KMS-11 (cell line): ENCODE measurements around the gene CSNK1D.

ENCODE experiments used
- H2AFZ ChIP-seq: fragments of 200-600 bp; sonication (generic); 2 replicates; pipeline ENCODE4 v1.6.1; 2016; ENCODE audit warnings: antibody characterized with exemption, mixed run types, low read depth
- H3K27ac ChIP-seq: fragments of 200-600 bp; sonication (generic); 2 replicates; pipeline ENCODE4 v1.6.1; 2016; ENCODE audit warnings: mild to moderate bottlenecking, mixed run types
- H3K27me3 ChIP-seq: fragments of 200-600 bp; sonication (generic); 2 replicates; pipeline ENCODE4 v1.6.1; 2017; ENCODE audit warnings: mild to moderate bottlenecking, low read depth, mixed run types, moderate library complexity; ENCODE audit not compliant: insufficient read depth
- H3K36me3 ChIP-seq: fragments of 200-600 bp; sonication (generic); 2 replicates; pipeline ENCODE4 v1.6.1; 2017; ENCODE audit warnings: mild to moderate bottlenecking, mixed run types; ENCODE audit not compliant: insufficient read depth
- H3K4me1 ChIP-seq: fragments of 200-600 bp; sonication (generic); 2 replicates; pipeline ENCODE4 v1.6.1; 2016; ENCODE audit warnings: mild to moderate bottlenecking, low read depth, mixed run types; ENCODE audit not compliant: poor library complexity, severe bottlenecking
- H3K4me2 ChIP-seq: fragments of 200-600 bp; sonication (generic); 2 replicates; pipeline ENCODE4 v1.7.0; 2016; ENCODE audit warnings: mild to moderate bottlenecking, mixed run types
- H3K4me3 ChIP-seq: fragments of 200-600 bp; sonication (generic); IDR thresholded peaks from 2 replicates; pipeline ENCODE4 v1.6.1; 2017; ENCODE audit warnings: low read depth, low read length, mixed read lengths; ENCODE audit not compliant: insufficient read depth
- H3K79me2 ChIP-seq: fragments of 200-600 bp; sonication (generic); 2 replicates; pipeline ENCODE4 v1.6.1; 2016; ENCODE audit warnings: low read depth, mixed run types; ENCODE audit not compliant: insufficient read depth
- H3K9ac ChIP-seq: fragments of 200-600 bp; sonication (generic); 2 replicates; pipeline ENCODE4 v1.6.1; 2016; ENCODE audit warnings: mild to moderate bottlenecking, mixed run types
- H4K20me1 ChIP-seq: fragments of 200-600 bp; sonication (generic); 2 replicates; pipeline ENCODE4 v1.6.1; 2016; ENCODE audit warnings: mild to moderate bottlenecking, mixed run types; ENCODE audit not compliant: insufficient read depth
- CTCF ChIP-seq: fragments of 200-600 bp; sonication (generic); conservative IDR thresholded peaks from 2 replicates; pipeline ENCODE4 v1.6.1; 2017; ENCODE audit warnings: low read depth, mild to moderate bottlenecking, antibody characterized with exemption, low read length, moderate library complexity, mixed read lengths

Gene CSNK1D

GRCh38 chr17:82278308-82278707, 4.8 kb upstream of the CSNK1D start:
- Histone ChIP-seq H3K79me2 (no peaks in the 10 kb centered on the region), H2AFZ (no peak overlapping the region), H3K4me1 (peaks cover 52% of the 10 kb centered on the region), H3K27me3 (no peaks in the 10 kb centered on the region), H3K36me3 (no peaks in the 10 kb centered on the region), H3K9ac (no peak overlapping the region; the same call in 1 of the 2 replicates), H3K4me3 (no peak overlapping the region), H3K27ac (no peak overlapping the region), H3K4me2 (peak overlapping the region; percentile 82; the same call in 1 of the 2 replicates), H4K20me1 (no peaks in the 10 kb centered on the region)
- TF ChIP-seq CTCF: no peak

GRCh38 chr17:82277851-82278250, 4.4 kb upstream of the CSNK1D start:
- Histone ChIP-seq H3K4me2 (peak overlapping the region; percentile 82), H3K4me3 (no peak overlapping the region), H2AFZ (no peak overlapping the region), H3K27ac (peak overlapping the region; percentile 63), H3K27me3 (no peaks in the 10 kb centered on the region), H4K20me1 (no peaks in the 10 kb centered on the region), H3K79me2 (no peaks in the 10 kb centered on the region), H3K36me3 (no peaks in the 10 kb centered on the region), H3K9ac (no peak overlapping the region; the same call in 1 of the 2 replicates), H3K4me1 (peaks cover 52% of the 10 kb centered on the region)
- no peak for TF ChIP-seq CTCF

GRCh38 chr17:82276938-82277337, 3.4 kb upstream of the CSNK1D start:
- no peak for TF ChIP-seq CTCF
- 0 out of 2 replicates have a peak overlapping the region, but pooled peaks have one; percentile 0 for H2AFZ ChIP-seq
- H3K4me2 ChIP-seq: peak overlapping the region; percentile 82
- peaks cover 6% of the 10 kb centered on the region; the same call in 1 of the 2 replicates for H4K20me1 ChIP-seq
- H3K4me3 ChIP-seq: no peak overlapping the region
- peak overlapping the region; percentile 25; the same call in 1 of the 2 replicates for H3K9ac ChIP-seq
- H3K4me1 ChIP-seq: peaks cover 59% of the 10 kb centered on the region
- no peaks in the 10 kb centered on the region for H3K27me3 ChIP-seq
- H3K27ac ChIP-seq: peak overlapping the region; percentile 63
- H3K36me3 ChIP-seq: no peaks in the 10 kb centered on the region; the same call in 1 of the 2 replicates
- H3K79me2 ChIP-seq: peaks cover 7% of the 10 kb centered on the region

GRCh38 chr17:82275326-82275725, 1.8 kb upstream of the CSNK1D start:
- no peak overlapping the region for H2AFZ ChIP-seq
- H3K4me1 ChIP-seq: peaks cover 74% of the 10 kb centered on the region
- H3K4me3 ChIP-seq: no peak overlapping the region
- no peak for TF ChIP-seq CTCF
- H3K9ac ChIP-seq: no peak overlapping the region
- H3K36me3 ChIP-seq: no peaks in the 10 kb centered on the region; the same call in 1 of the 2 replicates
- no peak overlapping the region for H3K27ac ChIP-seq
- no peaks in the 10 kb centered on the region for H3K27me3 ChIP-seq
- H3K79me2 ChIP-seq: peaks cover 23% of the 10 kb centered on the region
- H4K20me1 ChIP-seq: peaks cover 22% of the 10 kb centered on the region
- H3K4me2 ChIP-seq: no peak overlapping the region; the same call in 1 of the 2 replicates
